SJSA1 (cell line): Measurements from ENCODE around the gene CELF6. TPM values are rescaled to one million over a fixed set of nuclear protein-coding genes. Genes with fewer than 3 reads are reported as not detected.

ENCODE experiments used
- DNase-seq, 2 experiments: peaks; one replicate each; pipeline ENCODE4 v3.0.0-alpha.2; 2015 to 2020; ENCODE audit warnings: low spot score in 2 of 2, low read depth in 1 of 2
- H3K27ac ChIP-seq: fragments of 250-450 bp; sonication (Bioruptor Pico); 2 replicates; pipeline ENCODE4 v1.5.1; 2020; ENCODE audit warnings: mild to moderate bottlenecking, moderate library complexity
- H3K27me3 ChIP-seq: fragments of 250-450 bp; sonication (Bioruptor Pico); replicated peaks from 2 replicates; pipeline ENCODE4 v1.5.1; 2020; ENCODE audit warnings: mild to moderate bottlenecking, moderate library complexity
- H3K36me3 ChIP-seq: fragments of 250-450 bp; sonication (Bioruptor Pico); 2 replicates; pipeline ENCODE4 v1.5.1; 2020; ENCODE audit warnings: mild to moderate bottlenecking
- H3K4me1 ChIP-seq: fragments of 250-450 bp; sonication (Bioruptor Pico); replicated peaks from 2 replicates; pipeline ENCODE4 v1.6.1; 2021; ENCODE audit warnings: mild to moderate bottlenecking
- H3K4me3 ChIP-seq: fragments of 250-450 bp; sonication (Bioruptor Pico); 2 replicates; pipeline ENCODE4 v1.5.1; 2020; ENCODE audit warnings: mild to moderate bottlenecking
- H3K9me3 ChIP-seq: fragments of 250-450 bp; sonication (Bioruptor Pico); replicated peaks from 2 replicates; pipeline ENCODE4 v1.5.1; 2020; ENCODE audit warnings: mild to moderate bottlenecking
- total RNA-seq: library from RNA; depleted of rRNA; stranded (reverse); fragments of >200 nt; shearing (Covaris generic); gene quantifications from 2 replicates; pipeline ENCODE4 v1.2.3, GENCODE V29; 2014

CELF6 gene
- total RNA-seq, 1 experiment from 2014 or later: 0.08 TPM

DNA sequence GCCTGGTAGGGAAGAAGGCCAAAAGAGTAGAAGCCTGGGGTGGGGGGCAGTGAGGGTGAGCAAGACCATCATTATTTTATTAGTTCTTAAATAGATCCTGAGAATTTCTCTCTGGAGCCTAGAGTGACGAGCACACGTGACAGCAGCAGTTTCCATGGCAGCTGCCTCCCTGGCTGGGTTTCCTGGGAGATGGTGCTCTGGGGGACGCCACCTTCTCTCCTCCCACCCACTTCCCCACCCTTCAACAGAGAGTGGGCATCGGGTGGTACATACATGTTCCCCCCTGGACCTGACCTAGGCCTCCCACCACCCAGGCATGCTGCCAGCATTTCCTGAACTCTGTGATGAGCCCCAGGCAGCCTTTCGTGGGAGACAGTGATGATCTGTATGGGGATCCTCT is 12.9 kb downstream of the CELF6 start:
- no peak for DNase-seq
- Histone ChIP-seq H3K9me3 (no peaks in the 10 kb centered on the region), H3K36me3 (no peaks in the 10 kb centered on the region), H3K27me3 (no peaks in the 10 kb centered on the region), H3K4me1 (0 out of 2 replicates have a peak, but pooled peaks cover 6% of the 10 kb centered on the region), H3K4me3 (no peak overlapping the region), H3K27ac (no peak overlapping the region)

DNA sequence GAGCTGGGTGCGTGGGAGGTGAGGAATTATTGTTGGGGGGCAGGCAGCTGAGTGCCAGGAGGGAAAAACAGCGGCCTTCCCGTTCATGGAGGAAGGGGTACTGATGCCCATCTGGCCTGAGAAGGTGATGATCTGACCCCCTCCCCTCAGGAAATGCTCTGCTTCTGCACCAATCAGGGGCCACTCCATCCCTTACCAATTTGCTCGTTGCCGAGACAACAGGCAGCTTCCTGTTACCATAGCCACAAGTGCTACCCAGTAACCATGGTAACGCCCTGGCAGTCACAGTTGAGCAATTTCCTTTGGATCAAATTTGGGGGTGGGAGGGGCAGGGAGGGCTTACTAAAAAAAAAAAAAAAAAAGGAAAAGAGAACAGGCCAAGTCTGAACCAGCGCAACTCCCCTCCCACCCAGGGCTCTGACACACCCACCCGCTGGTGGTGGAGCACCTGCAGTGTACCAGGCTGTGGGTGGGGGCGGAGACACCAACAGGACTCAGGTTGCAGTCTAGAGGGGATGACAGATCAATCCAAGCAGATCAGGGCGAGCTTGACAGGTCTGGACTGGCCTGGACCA is 13.7 kb downstream of the CELF6 start:
- H3K27me3 ChIP-seq: no peaks in the 10 kb centered on the region
- H3K27ac ChIP-seq: no peak overlapping the region
- DNase-seq: no peak
- 0 out of 2 replicates have a peak, but pooled peaks cover 6% of the 10 kb centered on the region for H3K4me1 ChIP-seq
- no peak overlapping the region for H3K4me3 ChIP-seq
- H3K36me3 ChIP-seq: no peaks in the 10 kb centered on the region
- H3K9me3 ChIP-seq: no peaks in the 10 kb centered on the region

DNA sequence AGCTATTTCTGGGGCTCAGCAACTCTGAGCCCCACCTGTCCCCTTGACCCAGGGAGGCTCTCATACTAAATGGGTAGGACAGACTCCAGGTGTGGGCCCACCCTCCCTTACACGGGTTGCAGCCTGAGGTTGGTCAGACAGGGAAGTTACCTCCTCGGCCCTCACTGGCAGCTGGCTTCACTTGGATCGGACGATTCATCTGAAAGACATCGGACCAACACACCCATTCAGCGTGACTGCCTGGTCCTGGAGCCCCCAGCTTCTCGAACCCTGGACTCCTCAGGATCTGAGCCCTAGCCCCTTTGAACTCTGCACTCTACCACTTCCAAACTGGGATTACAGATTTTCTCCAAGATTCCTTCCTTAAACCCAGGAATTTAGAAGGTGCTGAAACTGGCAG is 15.4 kb downstream of the CELF6 start:
- no peaks in the 10 kb centered on the region for H3K27me3 ChIP-seq
- 0 out of 2 replicates have a peak, but pooled peaks cover 6% of the 10 kb centered on the region for H3K4me1 ChIP-seq
- H3K4me3 ChIP-seq: no peak overlapping the region
- no peak for DNase-seq
- H3K36me3 ChIP-seq: no peaks in the 10 kb centered on the region
- H3K27ac ChIP-seq: no peak overlapping the region
- no peaks in the 10 kb centered on the region for H3K9me3 ChIP-seq

DNA sequence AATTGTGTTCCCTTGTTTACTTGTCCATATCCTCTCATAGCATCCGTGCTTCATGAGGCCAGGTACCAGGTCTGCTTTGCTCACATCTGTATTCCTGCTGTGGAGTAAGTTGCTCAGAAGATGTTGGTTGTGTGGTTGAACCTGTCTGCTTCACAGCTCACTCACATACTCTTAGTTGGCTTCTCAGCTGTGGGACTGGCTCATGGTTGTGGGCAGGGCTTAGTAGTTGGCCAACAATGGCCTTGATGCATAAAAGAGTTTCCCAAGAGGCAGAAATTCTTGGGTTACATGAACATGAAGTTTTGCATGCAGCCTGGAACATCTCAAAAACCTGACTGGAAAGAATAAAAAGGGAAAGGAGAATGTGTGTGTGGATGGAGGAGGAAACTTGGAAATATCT is 17.0 kb downstream of the CELF6 start:
- Histone ChIP-seq H3K27ac (no peak overlapping the region), H3K36me3 (no peaks in the 10 kb centered on the region), H3K27me3 (peaks cover under 1% of the 10 kb centered on the region), H3K9me3 (no peaks in the 10 kb centered on the region), H3K4me1 (0 out of 2 replicates have a peak, but pooled peaks cover 6% of the 10 kb centered on the region), H3K4me3 (no peak overlapping the region)
- DNase-seq: no peak

DNA sequence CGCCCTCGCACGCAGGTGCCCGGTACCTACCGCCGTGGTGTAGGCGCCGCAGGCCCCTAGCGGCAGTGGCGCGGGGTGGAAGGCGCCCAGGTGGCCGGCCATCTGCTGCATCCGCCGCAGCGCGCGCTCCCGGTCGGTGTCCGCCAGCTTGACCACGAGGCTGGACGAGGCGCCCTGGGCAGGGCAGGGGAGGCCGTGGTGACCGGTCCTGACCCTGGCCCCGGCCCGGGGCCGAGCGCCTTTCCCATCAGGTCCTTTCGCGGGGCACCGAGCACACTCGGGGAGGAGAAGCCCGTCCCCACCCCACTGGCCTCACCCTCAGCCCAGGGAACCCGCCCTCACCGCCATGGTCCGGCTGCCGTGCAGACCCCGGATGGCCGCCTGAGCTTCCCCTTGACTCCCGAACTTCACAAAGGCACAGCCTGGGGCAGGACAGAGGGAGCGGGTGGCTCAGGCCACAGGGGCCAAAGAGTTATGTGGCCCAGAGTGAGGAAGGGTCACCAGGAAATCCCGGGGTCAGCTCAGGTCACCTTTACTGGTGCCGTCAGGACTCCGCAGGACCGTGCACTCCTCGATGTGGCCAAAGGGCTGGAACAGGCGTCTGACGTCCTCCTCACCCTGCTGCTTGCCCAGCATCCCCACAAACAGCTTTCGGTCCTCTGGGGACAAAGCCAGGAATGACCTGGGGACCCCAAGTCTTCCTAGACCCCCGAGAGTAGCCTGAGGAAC is 30.2 kb downstream of the CELF6 start:
- Histone ChIP-seq H3K27ac (no peak overlapping the region), H3K27me3 (no peaks in the 10 kb centered on the region), H3K9me3 (no peaks in the 10 kb centered on the region), H3K36me3 (no peaks in the 10 kb centered on the region), H3K4me1 (no peaks in the 10 kb centered on the region), H3K4me3 (no peak overlapping the region)
- no peak for DNase-seq

DNA sequence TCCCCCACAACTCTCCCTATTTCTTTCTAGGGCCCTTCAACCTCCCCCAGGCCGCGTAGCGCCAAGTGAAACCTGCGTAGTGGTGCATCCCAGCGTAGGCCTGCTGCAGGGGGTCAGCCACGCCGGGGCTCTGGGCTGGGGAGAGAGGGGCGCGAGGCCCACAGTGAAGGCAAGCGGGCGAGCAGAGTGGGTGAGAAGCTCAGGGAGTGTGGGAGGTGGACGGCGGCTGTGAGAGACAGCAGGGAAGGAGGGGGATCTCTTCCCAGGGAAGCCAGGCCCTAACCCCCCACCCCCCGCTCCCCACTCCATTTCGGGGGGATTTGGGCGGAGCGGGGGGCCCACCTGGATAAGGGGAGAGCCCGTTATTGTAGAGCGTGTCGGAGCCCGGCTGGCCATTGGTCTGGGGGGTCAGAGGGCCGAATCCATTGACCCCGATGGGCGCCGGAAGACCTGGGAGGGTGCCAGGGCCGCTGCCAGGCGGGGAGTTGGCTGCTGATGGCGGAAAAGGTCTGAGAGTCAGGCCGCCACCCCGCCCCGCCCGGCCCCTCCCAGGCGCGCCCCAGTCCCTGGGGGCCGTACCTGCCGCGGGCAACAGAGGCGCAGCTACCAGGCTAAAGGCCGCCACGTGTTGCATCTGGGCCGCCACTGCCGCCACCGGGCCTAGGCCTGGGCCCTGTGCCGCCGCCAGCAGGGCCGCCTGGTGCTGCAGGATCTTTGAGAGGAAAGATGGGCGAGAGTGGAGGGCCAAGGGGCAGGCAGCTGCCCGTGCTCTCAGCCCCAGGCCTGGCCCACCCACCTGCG is 31.0 kb downstream of the CELF6 start:
- Histone ChIP-seq H3K36me3 (no peaks in the 10 kb centered on the region), H3K4me3 (no peak overlapping the region), H3K9me3 (no peaks in the 10 kb centered on the region), H3K4me1 (no peaks in the 10 kb centered on the region), H3K27me3 (no peaks in the 10 kb centered on the region), H3K27ac (no peak overlapping the region)
- no peak for DNase-seq

DNA sequence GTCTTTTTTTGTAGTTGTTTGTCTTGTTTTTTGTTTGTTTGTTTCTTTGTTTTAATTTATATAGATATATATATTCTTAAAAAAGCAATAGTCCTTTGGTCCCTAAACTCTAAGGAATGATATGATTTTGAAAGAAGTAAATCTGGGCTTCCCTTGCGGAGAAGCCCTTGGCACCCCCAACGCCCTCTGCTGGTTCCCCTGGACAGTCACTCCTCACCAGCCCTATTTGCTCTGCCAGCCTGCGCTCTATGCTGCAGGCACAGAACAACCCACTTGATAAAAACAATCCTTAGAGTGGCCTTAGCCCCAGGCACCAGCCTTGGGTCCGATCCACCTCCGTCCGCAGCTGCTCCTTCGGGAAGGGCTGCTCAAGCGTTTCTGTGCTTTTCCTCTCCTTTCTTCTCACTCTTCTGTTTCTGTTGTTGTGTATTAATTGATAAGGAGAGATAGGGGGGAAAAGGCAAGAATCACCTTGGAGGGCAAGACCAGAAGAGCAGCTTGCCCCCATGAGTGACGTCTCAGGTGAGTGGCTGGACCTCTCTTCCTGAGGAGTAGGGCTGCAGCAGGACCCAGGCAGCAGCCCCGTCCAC is 33.9 kb downstream of the CELF6 start:
- Histone ChIP-seq H3K27me3 (no peaks in the 10 kb centered on the region), H3K9me3 (no peaks in the 10 kb centered on the region), H3K36me3 (no peaks in the 10 kb centered on the region), H3K4me3 (no peak overlapping the region), H3K4me1 (no peaks in the 10 kb centered on the region), H3K27ac (no peak overlapping the region)
- DNase-seq: peak; percentile 23 to 59

DNA sequence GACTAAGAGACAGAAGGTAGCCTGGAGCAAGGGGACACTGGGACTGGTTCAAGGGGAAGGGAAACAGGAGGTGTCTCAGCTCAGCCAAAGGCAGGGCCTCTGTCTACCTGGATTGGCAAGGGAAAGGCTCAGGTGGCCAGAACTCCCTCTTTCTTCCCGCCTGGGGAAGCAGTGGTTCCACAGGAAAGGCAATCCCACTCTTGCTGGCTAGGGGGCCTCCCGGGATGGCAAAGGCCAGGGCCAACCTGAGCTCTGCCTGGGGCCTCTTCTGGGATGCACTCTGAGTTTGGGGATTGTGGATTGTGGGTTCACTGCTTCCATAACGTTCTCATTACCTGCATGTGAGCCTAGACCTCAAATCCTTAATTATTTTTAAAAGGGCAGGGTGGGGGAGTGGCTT is 34.6 kb downstream of the CELF6 start:
- no peak overlapping the region for H3K27ac ChIP-seq
- H3K27me3 ChIP-seq: no peaks in the 10 kb centered on the region
- H3K4me3 ChIP-seq: no peak overlapping the region
- H3K9me3 ChIP-seq: no peaks in the 10 kb centered on the region
- no peaks in the 10 kb centered on the region for H3K4me1 ChIP-seq
- DNase-seq: no peak
- no peaks in the 10 kb centered on the region for H3K36me3 ChIP-seq

DNA sequence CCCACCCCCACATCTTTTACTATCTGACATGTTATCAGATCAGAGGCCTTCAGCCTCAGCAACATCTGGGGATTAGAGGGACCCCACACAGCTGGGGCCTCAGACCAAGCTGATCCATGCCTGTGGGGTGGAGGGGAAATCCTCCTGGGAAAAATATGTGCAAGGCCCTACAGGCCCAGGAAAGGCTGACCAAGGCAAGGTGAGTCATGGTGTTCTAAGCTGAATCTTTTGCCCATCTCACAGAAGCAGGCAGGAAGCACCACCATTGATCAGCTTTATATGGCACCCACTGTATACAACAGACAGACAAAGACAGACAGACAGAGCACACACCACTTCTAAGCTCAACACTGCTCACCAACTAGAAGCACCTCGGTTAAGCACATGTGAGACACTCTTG is 35.2 kb downstream of the CELF6 start:
- Histone ChIP-seq H3K4me1 (no peaks in the 10 kb centered on the region), H3K9me3 (no peaks in the 10 kb centered on the region), H3K27me3 (no peaks in the 10 kb centered on the region), H3K27ac (no peak overlapping the region), H3K36me3 (no peaks in the 10 kb centered on the region), H3K4me3 (no peak overlapping the region)
- no peak for DNase-seq

DNA sequence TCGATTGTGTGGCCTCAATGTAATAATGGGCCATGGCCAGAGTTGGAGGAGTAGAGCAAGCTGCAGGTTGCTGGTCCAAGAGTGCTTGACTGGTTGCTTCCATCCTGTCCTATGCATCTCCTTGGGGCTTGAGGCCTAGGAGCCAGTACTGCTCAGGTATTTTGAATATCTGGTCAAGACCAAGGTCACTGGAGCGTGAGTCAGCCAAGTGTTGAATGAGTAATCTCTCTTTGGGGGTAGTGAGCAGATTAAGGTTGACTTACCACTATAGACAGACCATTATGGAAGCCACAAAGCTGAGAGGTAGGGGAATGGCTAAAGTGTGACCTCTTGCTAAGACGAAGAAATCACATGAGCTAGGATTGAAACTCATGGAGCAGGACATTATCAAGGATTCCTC is 38.2 kb downstream of the CELF6 start:
- H3K4me3 ChIP-seq: no peak overlapping the region
- no peaks in the 10 kb centered on the region for H3K27me3 ChIP-seq
- no peaks in the 10 kb centered on the region for H3K9me3 ChIP-seq
- DNase-seq: no peak
- no peak overlapping the region for H3K27ac ChIP-seq
- no peaks in the 10 kb centered on the region for H3K4me1 ChIP-seq
- no peaks in the 10 kb centered on the region for H3K36me3 ChIP-seq

DNA sequence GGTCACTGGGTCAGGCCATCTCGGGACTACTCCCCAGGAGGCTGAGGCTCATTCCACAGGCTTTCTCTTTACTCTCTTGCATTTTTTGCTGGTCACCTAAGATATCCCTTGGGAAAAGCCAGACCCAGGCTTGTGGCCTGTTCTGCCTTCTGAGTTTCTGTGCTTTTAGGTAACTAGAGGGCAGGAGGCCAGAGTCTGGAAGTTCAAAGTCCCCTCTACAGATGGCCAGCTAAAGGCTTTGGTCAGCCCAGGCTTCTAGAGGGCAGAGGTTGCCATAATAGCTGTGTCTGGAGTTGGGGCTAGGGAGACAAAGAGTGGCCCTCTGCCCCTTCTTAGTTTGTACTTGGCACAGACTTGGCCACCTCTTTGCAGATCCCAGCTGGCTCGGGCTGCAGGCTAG is 39.2 kb downstream of the CELF6 start:
- H3K4me3 ChIP-seq: no peak overlapping the region
- H3K36me3 ChIP-seq: no peaks in the 10 kb centered on the region
- no peak for DNase-seq
- H3K4me1 ChIP-seq: no peaks in the 10 kb centered on the region
- no peaks in the 10 kb centered on the region for H3K9me3 ChIP-seq
- no peaks in the 10 kb centered on the region for H3K27me3 ChIP-seq
- no peak overlapping the region for H3K27ac ChIP-seq

DNA sequence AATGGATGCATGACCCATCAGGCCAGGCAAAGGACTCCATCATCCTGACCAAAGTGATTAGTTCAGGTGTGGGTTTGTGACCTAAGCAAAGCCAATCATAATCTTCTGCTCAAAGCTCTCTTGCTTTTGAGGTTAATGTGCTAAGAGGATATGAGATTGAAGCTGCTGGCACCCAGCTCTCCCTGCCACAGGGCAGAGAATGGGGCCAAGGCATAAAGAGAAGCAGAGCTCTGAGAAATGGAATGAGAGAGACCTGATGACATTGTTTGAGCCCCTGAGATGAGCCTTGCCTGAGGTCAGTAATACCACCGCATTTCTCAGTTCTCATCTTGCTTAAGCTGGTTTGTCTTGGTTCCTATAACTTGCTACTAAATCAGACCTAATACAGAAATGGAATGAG is 41.2 kb downstream of the CELF6 start:
- Histone ChIP-seq H3K36me3 (no peaks in the 10 kb centered on the region), H3K4me1 (no peaks in the 10 kb centered on the region), H3K27ac (no peak overlapping the region), H3K4me3 (no peak overlapping the region), H3K27me3 (no peaks in the 10 kb centered on the region), H3K9me3 (no peaks in the 10 kb centered on the region)
- no peak for DNase-seq

DNA sequence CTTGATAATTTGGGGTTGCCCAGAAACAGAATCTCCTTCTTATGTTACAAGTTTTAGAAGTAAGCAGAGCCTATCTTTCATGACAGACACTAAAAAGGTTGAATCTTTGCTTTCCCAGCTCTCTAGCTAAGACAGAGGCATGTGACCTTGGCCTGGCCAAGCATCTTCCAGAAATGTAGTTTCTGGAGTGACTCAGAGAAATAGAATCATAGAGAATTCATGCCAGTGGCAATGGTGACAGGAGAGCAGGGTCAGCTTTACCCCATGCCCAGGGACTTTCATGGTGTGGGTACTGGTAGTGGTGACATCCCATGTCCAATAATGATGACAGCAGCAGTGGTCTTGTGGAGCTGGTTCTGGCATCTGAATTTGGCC is 43.6 kb downstream of the CELF6 start:
- DNase-seq: no peak
- Histone ChIP-seq H3K9me3 (no peaks in the 10 kb centered on the region), H3K27ac (no peak overlapping the region), H3K4me1 (peaks cover 10% of the 10 kb centered on the region), H3K27me3 (no peaks in the 10 kb centered on the region), H3K4me3 (no peak overlapping the region), H3K36me3 (0 out of 2 replicates have a peak, but pooled peaks cover 3% of the 10 kb centered on the region)
